Transverse colon (tissue), 4 donors: ENCODE data around the gene TLK2. TPM values are rescaled to one million over a fixed set of nuclear protein-coding genes. Genes with fewer than 3 reads are reported as not detected.

Source experiments
- DNase-seq: peaks from one replicate; pipeline ENCODE4 v3.0.0-alpha.2; 2019
- H3K27ac ChIP-seq, 4 donors: fragments of 200-600 bp; sonication (generic); 2 replicates each; pipeline ENCODE4 v1.5.1; 2016 to 2018; ENCODE audit warnings: inconsistent platforms in 4 of 4
- H3K27me3 ChIP-seq: fragments of 200-600 bp; sonication (generic); 2 replicates; pipeline ENCODE4 v1.5.1; 2017; ENCODE audit warnings: inconsistent platforms
- H3K36me3 ChIP-seq, 4 donors: fragments of 200-600 bp; sonication (generic); 2 replicates each; pipeline ENCODE4 v1.5.1; 2017 to 2019; ENCODE audit warnings: inconsistent platforms in 4 of 4
- H3K4me1 ChIP-seq, 4 donors: fragments of 200-600 bp; sonication (generic); 2 replicates each; pipeline ENCODE4 v1.5.1; 2017 to 2020; ENCODE audit warnings: inconsistent platforms in 4 of 4
- H3K4me3 ChIP-seq, 4 donors: fragments of 200-600 bp; sonication (generic); 1 replicate in 1 of 4; 2 replicates in 3 of 4; pipeline versions ENCODE4 v1.5.1 to v1.6.1; 2017 to 2019; ENCODE audit warnings: inconsistent platforms in 4 of 4
- H3K9me3 ChIP-seq, 2 donors: fragments of 200-600 bp; sonication (generic); 2 replicates each; pipeline ENCODE4 v1.5.1; 2017 to 2019; ENCODE audit warnings: inconsistent platforms in 2 of 2
- CTCF ChIP-seq, 5 experiments: fragments of 200-600 bp in 3 of 5; fragments of 450-650 bp in 2 of 5; sonication (generic) in 3 of 5; IDR thresholded peaks; 1 replicate in 2 of 5; 2 replicates in 3 of 5; pipeline ENCODE4 v1.5.1; 2016 to 2017; ENCODE audit warnings: antibody characterized with exemption in 5 of 5, inconsistent platforms in 3 of 5, mild to moderate bottlenecking in 2 of 5, moderate library complexity in 1 of 5
- EP300 ChIP-seq: sonication (generic); formaldehyde crosslinking; IDR thresholded peaks from one replicate; pipeline ENCODE4 v1.6.1; 2017; ENCODE audit warnings: antibody characterized with exemption, low read depth
- POLR2A ChIP-seq: fragments of 450-650 bp; IDR thresholded peaks from one replicate; pipeline ENCODE4 v1.6.1; 2016; ENCODE audit warnings: antibody characterized with exemption, mild to moderate bottlenecking, moderate library complexity
- POLR2AphosphoS5 ChIP-seq, 3 donors: sonication (generic); formaldehyde crosslinking; IDR thresholded peaks; one replicate each; pipeline ENCODE4 v1.6.1; 2016; ENCODE audit warnings: antibody characterized with exemption in 3 of 3
- WGBS, 2 donors: methylation state at CpG; one replicate each; pipeline ENCODE4 v1.1.5; 2018; ENCODE audit warnings: low coverage in 1 of 2; 5-methylcytosine and 5-hydroxymethylcytosine counted together
- in situ Hi-C, 4 donors: fragments of 200-750 bp; cut with MboI; loops; one replicate each; pipeline versions ENCODE4 v1.15.0 to v1.15.1; 2017; ENCODE audit warnings: low sequenced_read_pairs in 3 of 4, low pct_ligation_motif_present in 1 of 4, low pct_unique_long_range_greater_than_20kb in 1 of 4
- intact Hi-C: fragments of 100-400 bp; cut with DNase I; formaldehyde crosslinking; loops from one replicate; pipeline ENCODE4 v1.15.1; 2023; ENCODE audit warnings: low total_unique reads
- total RNA-seq, 4 donors: library from RNA; depleted of rRNA; stranded (reverse); fragments of >200 nt; gene quantifications; one replicate each; pipeline ENCODE4 v1.1.0, GENCODE V29; 2016

The TLK2 gene
- total RNA-seq, 4 donors from 2014 or later: 36.6 to 146 (median 46.7) TPM

GRCh38 chr17:62618647-62619416 is 140.2 kb downstream of the TLK2 start:
- WGBS, 2 donors: 93% methylated on average over 17 of the region's 17 CpGs; no CpG with 5 or more reads in 1 of the 2 donors
- Histone ChIP-seq H3K4me3 (no peak overlapping the region), H3K9me3 (no peaks in the 10 kb centered on the region), H3K4me1 (no peaks in the 10 kb centered on the region), H3K27me3 (no peaks in the 10 kb centered on the region), H3K27ac (no peak overlapping the region), H3K36me3 (peaks cover 0 to 10% (median 4%) of the 10 kb centered on the region in 4 donors)
- intact Hi-C loops: no loop called here
- in situ Hi-C loops: no loop called here
- TF ChIP-seq EP300 (no peak), POLR2A (no peak), POLR2AphosphoS5 (IDR thresholded peaks at IDR 0.05) (no peak), CTCF (IDR thresholded peaks at IDR 0.05) (no peak)
- DNase-seq: no peak

DNA sequence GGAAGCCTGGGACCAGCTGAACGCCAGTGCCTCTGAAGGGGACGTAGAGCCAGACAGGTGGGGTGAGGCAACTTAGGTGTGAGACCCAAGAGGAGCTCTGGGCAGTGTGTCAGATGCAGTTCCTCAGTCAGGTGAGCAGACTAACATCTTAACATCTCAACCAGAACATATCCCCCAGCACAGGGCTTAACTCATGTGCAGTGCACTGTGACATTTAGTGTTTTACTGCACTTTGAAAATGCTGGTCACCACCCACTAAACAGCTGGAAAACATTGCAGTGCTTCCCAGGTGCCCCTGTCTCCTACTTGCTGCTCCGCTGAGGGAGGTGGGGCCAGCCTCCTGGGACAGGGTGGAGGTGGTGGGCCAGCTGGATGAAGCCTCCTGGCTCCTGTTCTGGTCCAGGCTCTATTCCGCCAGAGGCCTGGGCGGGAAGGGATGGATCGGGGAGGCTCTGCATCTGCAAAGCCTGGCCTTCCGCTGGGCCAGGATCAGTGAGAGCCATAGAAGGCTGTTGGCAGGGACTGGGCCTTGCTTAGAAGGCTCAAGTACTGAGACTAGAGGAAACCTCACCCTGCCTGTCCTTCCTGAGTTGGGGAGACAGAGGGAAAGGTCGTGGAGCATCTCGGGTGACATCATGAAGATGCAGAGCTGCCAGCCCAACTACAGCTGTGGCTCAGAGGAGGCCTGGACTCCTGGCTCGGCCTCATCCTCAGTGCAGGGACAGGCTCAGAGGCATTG is 141.0 kb downstream of the TLK2 start:
- intact Hi-C loops (no loop called here), in situ Hi-C loops (no loop called here)
- no peak overlapping the region for H3K27ac ChIP-seq

DNA sequence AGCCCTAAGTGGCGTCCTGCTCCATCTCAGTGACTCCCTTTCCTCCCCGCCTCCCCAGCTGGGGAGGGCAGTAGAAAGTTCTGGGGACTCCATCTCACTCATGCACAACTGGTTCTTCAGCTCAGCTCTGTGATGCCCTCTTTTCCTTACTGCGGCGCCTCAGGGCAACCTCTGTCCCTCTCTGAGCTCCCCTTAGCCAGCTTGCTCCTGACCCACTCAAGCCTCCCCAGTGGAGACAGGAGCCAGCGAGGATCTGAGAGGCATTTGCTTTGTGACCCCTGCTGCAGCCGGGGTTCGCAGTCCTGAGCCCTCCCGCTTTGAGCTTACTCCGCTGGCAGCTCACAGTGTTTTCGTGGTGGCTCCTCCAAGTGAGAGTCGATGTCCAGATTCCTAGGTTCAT is 142.6 kb downstream of the TLK2 start:
- in situ Hi-C loops: no loop called here
- Histone ChIP-seq H3K4me1 (peaks cover 0 to 8% (median 0%) of the 10 kb centered on the region in 4 donors), H3K27ac (no peak overlapping the region), H3K36me3 (no peaks in the 10 kb centered on the region), H3K9me3 (no peaks in the 10 kb centered on the region), H3K27me3 (peaks cover 4% of the 10 kb centered on the region), H3K4me3 (no peak overlapping the region)
- 94% methylated on average over 11 of the region's 11 CpGs; no CpG with 5 or more reads in 1 of the 2 donors for WGBS, 2 donors
- no peak for DNase-seq
- no peak for TF ChIP-seq CTCF (IDR thresholded peaks at IDR 0.05)
- intact Hi-C loops: no loop called here

More for the DNA sequence above, 141.0 kb downstream of the TLK2 start:
- H3K4me3 ChIP-seq: no peak overlapping the region
- 88% methylated on average over 10 of the region's 10 CpGs; no CpG with 5 or more reads in 1 of the 2 donors for WGBS, 2 donors
- DNase-seq: no peak
- no peaks in the 10 kb centered on the region for H3K27me3 ChIP-seq
- H3K9me3 ChIP-seq: no peaks in the 10 kb centered on the region
- peaks cover 0 to 7% (median 2%) of the 10 kb centered on the region in 4 donors for H3K36me3 ChIP-seq
- no peaks in the 10 kb centered on the region for H3K4me1 ChIP-seq
- TF ChIP-seq CTCF (IDR thresholded peaks at IDR 0.05): no peak
- TF ChIP-seq POLR2AphosphoS5 (IDR thresholded peaks at IDR 0.05): no peak
- TF ChIP-seq POLR2A: no peak
- TF ChIP-seq EP300: no peak

DNA sequence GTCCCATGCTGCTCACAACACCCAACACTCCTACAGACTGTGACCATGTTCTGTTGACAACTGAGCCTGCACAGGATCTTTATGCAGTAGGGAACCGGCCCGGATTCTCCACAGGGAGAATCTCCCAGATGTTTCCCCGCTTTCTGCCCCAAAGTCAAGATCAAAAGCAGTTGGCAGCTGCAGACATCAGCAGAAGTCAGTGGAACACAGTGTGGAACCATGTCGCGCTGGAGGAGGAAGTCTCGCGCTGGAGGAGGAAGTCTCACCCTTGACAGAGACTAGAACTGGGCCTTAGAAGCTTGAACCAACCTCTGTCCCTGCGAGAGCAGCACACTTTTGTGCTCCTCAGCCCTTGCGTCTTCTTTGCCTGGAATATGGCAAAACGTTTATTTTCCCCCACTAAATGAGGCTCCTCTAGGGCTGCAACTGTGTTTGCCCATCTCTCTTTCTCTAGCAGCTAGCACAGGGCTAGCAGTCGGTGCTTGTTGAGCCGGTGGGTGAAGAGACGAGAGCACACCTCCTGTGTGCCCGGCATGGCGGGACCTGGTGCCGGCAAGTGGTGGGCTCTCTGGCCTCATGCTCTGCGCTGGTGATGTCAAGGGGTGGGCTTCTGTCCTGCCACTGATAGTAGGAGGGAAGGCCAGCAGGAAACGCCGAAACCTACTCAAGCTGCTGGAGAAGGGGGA is 146.7 kb downstream of the TLK2 start:
- Histone ChIP-seq H3K27ac (peak overlapping the region; percentile 35 to 86 (median 74)), H3K9me3 (no peaks in the 10 kb centered on the region), H3K4me1 (peaks cover 0 to 33% (median 13%) of the 10 kb centered on the region in 4 donors), H3K36me3 (no peaks in the 10 kb centered on the region), H3K4me3 (no peak overlapping the region), H3K27me3 (peaks cover 37% of the 10 kb centered on the region)
- in situ Hi-C loops (no loop called here), intact Hi-C loops (no loop called here)
- WGBS, 2 donors: 89% methylated on average over 19 of the region's 19 CpGs; no CpG with 5 or more reads in 1 of the 2 donors
- TF ChIP-seq EP300 (no peak), CTCF (IDR thresholded peaks at IDR 0.05) (no peak), POLR2AphosphoS5 (IDR thresholded peaks at IDR 0.05) (no peak), POLR2A (no peak)
- DNase-seq: no peak
